Gastrocnemius medialis (tissue), 4 donors: ENCODE results near the gene TFAP2B.

Experiments
- POLR2A ChIP-seq, 2 donors: fragments of 450-650 bp; IDR thresholded peaks; one replicate each; pipeline ENCODE4 v1.6.1; 2017; ENCODE audit warnings: antibody characterized with exemption in 2 of 2, mild to moderate bottlenecking in 2 of 2, moderate library complexity in 2 of 2
- TF ChIP-seq, protein P1 (sequence below), 5 experiments: fragments of 450-650 bp in 3 of 5; fragments of 200-600 bp in 2 of 5; sonication (generic) in 2 of 5; IDR thresholded peaks in 4 of 5; conservative IDR thresholded peaks in 1 of 5; 1 replicate in 4 of 5; 2 replicates in 1 of 5; pipeline ENCODE4 v1.5.1; 2016 to 2019; ENCODE audit warnings: antibody characterized with exemption in 5 of 5, mild to moderate bottlenecking in 3 of 5, moderate library complexity in 3 of 5

GRCh38 chr6:50804283-50804682 is 14.4 kb upstream of the TFAP2B start:
- TF ChIP-seq, protein P1, sequence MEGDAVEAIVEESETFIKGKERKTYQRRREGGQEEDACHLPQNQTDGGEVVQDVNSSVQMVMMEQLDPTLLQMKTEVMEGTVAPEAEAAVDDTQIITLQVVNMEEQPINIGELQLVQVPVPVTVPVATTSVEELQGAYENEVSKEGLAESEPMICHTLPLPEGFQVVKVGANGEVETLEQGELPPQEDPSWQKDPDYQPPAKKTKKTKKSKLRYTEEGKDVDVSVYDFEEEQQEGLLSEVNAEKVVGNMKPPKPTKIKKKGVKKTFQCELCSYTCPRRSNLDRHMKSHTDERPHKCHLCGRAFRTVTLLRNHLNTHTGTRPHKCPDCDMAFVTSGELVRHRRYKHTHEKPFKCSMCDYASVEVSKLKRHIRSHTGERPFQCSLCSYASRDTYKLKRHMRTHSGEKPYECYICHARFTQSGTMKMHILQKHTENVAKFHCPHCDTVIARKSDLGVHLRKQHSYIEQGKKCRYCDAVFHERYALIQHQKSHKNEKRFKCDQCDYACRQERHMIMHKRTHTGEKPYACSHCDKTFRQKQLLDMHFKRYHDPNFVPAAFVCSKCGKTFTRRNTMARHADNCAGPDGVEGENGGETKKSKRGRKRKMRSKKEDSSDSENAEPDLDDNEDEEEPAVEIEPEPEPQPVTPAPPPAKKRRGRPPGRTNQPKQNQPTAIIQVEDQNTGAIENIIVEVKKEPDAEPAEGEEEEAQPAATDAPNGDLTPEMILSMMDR (IDR thresholded peaks at IDR 0.05 in 4 of 5, conservative IDR thresholded peaks at IDR 0.05 in 1 of 5): no peak
- TF ChIP-seq POLR2A (IDR thresholded peaks at IDR 0.05): no peak
